MCF 10A (cell line): Measurements from ENCODE around the gene PNMA6F. TPM values are rescaled to one million over a fixed set of nuclear protein-coding genes. Genes with fewer than 3 reads are reported as not detected.
"Not testable (repeated sequence)": the region's sequence is repeated elsewhere in the genome, so short reads cannot be mapped to it uniquely, and the experiment has no call there.

ENCODE experiments used
- BruUV-seq: library from RNA; stranded (reverse); fragments of 400-500 nt; replicated peaks from 2 replicates; lab custom pipeline; 2021; lab: Mats Ljungman, UMichigan
- CTCF ChIA-PET: fragments of 300-600 bp; sonication (Branson Sonifier 250); formaldehyde crosslinking; extraction: SDS; loops from one replicate; lab custom pipeline; 2021; ENCODE audit warnings: antibody characterized with exemption, inconsistent platforms; lab: Yijun Ruan, JAX
- POLR2A ChIA-PET: fragments of 300-600, 350-650 bp; sonication (Branson Sonifier 250); formaldehyde crosslinking; extraction: SDS; loops from one replicate; lab custom pipeline; 2020; ENCODE audit warnings: antibody characterized with exemption, inconsistent platforms; lab: Yijun Ruan, JAX
- DNase-seq: peaks from one replicate; pipeline ENCODE4 v3.0.0-alpha.2; 2018; ENCODE audit not compliant: unreplicated experiment
- H3K27ac Mint-ChIP-seq: one replicate; pipeline ENCODE4 v1.8.0; 2022; ENCODE audit warnings: mild to moderate bottlenecking, low read depth, mixed read lengths; ENCODE audit not compliant: unreplicated experiment
- H3K27me3 Mint-ChIP-seq: one replicate; pipeline ENCODE4 v1.8.0; 2022; ENCODE audit warnings: mixed read lengths; ENCODE audit not compliant: insufficient read depth, unreplicated experiment
- H3K36me3 Mint-ChIP-seq: one replicate; pipeline ENCODE4 v1.8.0; 2022; ENCODE audit warnings: mild to moderate bottlenecking, moderate library complexity, mixed read lengths; ENCODE audit not compliant: insufficient read depth, unreplicated experiment
- H3K4me1 Mint-ChIP-seq: one replicate; pipeline ENCODE4 v1.8.0; 2022; ENCODE audit warnings: mixed read lengths; ENCODE audit not compliant: insufficient read depth, unreplicated experiment
- H3K4me3 Mint-ChIP-seq: one replicate; pipeline ENCODE4 v1.8.0; 2022; ENCODE audit warnings: mild to moderate bottlenecking, moderate library complexity, mixed read lengths; ENCODE audit not compliant: unreplicated experiment
- H3K9me3 Mint-ChIP-seq: one replicate; pipeline ENCODE4 v1.8.0; 2022; ENCODE audit warnings: mixed read lengths; ENCODE audit not compliant: unreplicated experiment
- intact Hi-C: fragments of 100-400 bp; cut with micrococcal nuclease; formaldehyde crosslinking; loops from 2 replicates; pipeline ENCODE4 v1.14.1; 2022
- total RNA-seq: library from RNA; stranded (reverse); gene quantifications from 2 replicates; pipeline ENCODE4 v1.2.3, GENCODE V29; 2022

PNMA6F gene
- total RNA-seq, 1 experiment from 2014 or later = not detected

GRCh38 chrX:153272584-153272983, 49.0 kb downstream of the PNMA6F start:
- DNase-seq, intact Hi-C loops, H3K4me1 Mint-ChIP-seq, H3K4me3 Mint-ChIP-seq, H3K27ac Mint-ChIP-seq, H3K36me3 Mint-ChIP-seq, POLR2A ChIA-PET, H3K27me3 Mint-ChIP-seq, CTCF ChIA-PET, H3K9me3 Mint-ChIP-seq, BruUV-seq: not testable (repeated sequence)

GRCh38 chrX:153272070-153272469, 49.5 kb downstream of the PNMA6F start:
- H3K27me3 Mint-ChIP-seq, intact Hi-C loops, BruUV-seq: not testable (repeated sequence)

More at GRCh38 chrX:153272070-153272469, 49.5 kb downstream of the PNMA6F start:
- H3K4me1 Mint-ChIP-seq, H3K4me3 Mint-ChIP-seq, CTCF ChIA-PET, H3K27ac Mint-ChIP-seq, H3K36me3 Mint-ChIP-seq, DNase-seq, POLR2A ChIA-PET, H3K9me3 Mint-ChIP-seq: not testable (repeated sequence)

Other genes starting within 250 kb of the PNMA6F start
- gene PNMA6A, start 249.3 kb downstream of the PNMA6F start, total RNA-seq = not detected in 2 replicates
- not detected in 2 replicates for gene MAGEA1, start 142.5 kb downstream of the PNMA6F start, total RNA-seq
- gene ZNF275, start 12.4 kb upstream of the PNMA6F start, total RNA-seq = 9.8 and 10.7 TPM in 2 replicates
- not detected in 2 replicates for gene PNMA6E, start 79.6 kb upstream of the PNMA6F start, total RNA-seq
- not detected in 2 replicates for gene ZFP92, start 89.7 kb upstream of the PNMA6F start, total RNA-seq
- gene TREX2, start 124.3 kb upstream of the PNMA6F start, total RNA-seq = 0.49 and 0.75 TPM in 2 replicates
- gene HAUS7, start 148.8 kb upstream of the PNMA6F start, total RNA-seq = 13.0 and 19.4 TPM in 2 replicates
- 1.3 and 1.4 TPM in 2 replicates for gene BGN, start 173.2 kb upstream of the PNMA6F start, total RNA-seq
- not detected in 2 replicates for gene ATP2B3, start 195.9 kb upstream of the PNMA6F start, total RNA-seq